GM12875 (cell line): ENCODE data around the gene DISC1.

Experiments
- H3K4me3 ChIP-seq: one replicate; pipeline ENCODE4 v1.5.1; 2011; ENCODE audit warnings: low read depth, low read length, control low read depth
- TF ChIP-seq, protein P1 (sequence below): IDR thresholded peaks from 2 replicates; pipeline ENCODE4 v1.5.1; 2011; ENCODE audit warnings: low read depth, mild to moderate bottlenecking, control low read depth, inconsistent platforms, low read length, moderate library complexity, borderline replicate concordance; ENCODE audit not compliant: insufficient read depth

Gene DISC1

DNA sequence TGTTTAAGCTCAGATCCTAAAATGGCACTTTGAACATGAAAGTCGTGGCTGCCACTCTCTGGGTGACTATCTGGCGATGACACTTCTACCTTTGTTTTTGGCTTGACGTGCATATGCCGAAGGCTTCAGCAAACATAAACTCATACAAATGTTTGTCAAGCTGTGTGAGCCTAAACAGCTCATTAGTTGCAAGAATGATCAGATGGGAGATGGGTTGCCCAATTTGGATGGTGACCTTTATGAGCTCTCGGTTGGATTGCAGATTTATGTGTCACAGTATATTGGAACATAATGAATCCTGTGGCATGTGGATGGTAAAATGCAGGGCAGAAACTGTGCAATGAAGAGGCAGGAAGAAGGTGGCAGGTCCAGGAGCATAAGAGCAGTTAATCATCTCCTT lies 229.3 kb downstream of the DISC1 start:
- no peak overlapping the region for H3K4me3 ChIP-seq
- TF ChIP-seq, protein P1, sequence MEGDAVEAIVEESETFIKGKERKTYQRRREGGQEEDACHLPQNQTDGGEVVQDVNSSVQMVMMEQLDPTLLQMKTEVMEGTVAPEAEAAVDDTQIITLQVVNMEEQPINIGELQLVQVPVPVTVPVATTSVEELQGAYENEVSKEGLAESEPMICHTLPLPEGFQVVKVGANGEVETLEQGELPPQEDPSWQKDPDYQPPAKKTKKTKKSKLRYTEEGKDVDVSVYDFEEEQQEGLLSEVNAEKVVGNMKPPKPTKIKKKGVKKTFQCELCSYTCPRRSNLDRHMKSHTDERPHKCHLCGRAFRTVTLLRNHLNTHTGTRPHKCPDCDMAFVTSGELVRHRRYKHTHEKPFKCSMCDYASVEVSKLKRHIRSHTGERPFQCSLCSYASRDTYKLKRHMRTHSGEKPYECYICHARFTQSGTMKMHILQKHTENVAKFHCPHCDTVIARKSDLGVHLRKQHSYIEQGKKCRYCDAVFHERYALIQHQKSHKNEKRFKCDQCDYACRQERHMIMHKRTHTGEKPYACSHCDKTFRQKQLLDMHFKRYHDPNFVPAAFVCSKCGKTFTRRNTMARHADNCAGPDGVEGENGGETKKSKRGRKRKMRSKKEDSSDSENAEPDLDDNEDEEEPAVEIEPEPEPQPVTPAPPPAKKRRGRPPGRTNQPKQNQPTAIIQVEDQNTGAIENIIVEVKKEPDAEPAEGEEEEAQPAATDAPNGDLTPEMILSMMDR: no peak

DNA sequence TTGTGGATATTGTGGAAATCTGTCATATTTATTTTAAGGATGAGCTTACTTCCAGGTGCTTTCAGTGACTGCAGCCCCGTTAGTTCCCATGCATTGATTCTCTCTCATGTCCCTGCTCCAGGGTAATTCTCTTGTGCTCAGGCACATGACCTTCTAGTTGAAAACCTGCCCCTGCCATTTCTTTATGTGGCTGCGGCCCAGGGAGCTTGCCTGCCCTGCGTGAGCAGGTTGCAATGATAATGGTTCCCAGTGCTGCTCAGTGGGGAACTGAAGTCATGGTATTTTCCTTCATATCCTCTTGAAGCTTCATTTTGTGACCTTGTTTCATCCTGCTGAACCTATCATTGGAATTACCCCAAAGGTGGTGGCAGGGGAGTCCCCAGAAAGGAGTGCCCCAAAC lies 229.8 kb downstream of the DISC1 start:
- TF ChIP-seq, protein P1: no peak
- no peak overlapping the region for H3K4me3 ChIP-seq

DNA sequence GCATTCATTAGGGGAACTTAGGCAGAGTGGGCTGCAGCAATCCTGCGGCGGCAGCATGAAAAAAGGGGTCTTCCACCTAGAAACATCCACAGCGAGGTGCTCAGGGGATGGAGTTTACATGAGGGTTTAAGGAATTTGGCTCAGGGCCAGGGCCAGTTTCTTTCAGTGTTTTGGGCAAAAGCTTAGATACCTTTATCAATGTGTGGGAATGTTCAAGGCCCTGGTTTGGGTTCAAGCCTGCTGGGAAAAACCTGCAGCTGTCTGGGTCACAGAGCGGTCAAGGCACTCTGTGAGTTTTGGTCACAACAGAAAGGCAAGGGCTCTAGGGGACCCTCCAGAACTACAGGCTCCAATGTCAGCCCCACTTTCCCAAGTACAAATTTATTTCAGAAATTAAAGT lies 230.3 kb downstream of the DISC1 start:
- no peak overlapping the region for H3K4me3 ChIP-seq
- TF ChIP-seq, protein P1: no peak

DNA sequence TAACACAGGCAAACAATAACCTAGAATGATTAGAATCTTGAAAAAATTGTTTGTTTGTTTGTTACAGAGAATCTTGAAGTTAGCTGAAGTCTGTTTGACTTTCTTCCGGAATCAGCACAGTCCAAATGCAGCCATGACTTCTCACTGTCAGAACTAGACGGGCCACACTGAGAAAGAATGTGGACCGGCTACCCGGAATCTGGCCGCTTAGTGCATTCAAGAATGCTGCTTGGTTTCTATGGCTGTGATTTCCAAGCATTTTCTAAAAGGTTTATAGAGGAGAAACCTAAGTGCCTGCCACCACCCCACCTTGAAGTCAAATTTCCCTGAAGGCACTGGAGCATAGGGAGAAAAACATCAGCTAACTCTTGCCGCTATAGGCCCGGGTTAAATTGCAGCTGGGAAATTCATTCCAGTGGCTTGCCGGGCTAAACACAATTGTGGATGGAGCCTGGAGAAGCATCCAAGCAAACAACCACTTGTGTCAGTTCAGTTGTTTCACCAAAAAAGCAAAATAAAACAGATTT lies 231.1 kb downstream of the DISC1 start:
- no peak overlapping the region for H3K4me3 ChIP-seq
- TF ChIP-seq, protein P1: no peak

DNA sequence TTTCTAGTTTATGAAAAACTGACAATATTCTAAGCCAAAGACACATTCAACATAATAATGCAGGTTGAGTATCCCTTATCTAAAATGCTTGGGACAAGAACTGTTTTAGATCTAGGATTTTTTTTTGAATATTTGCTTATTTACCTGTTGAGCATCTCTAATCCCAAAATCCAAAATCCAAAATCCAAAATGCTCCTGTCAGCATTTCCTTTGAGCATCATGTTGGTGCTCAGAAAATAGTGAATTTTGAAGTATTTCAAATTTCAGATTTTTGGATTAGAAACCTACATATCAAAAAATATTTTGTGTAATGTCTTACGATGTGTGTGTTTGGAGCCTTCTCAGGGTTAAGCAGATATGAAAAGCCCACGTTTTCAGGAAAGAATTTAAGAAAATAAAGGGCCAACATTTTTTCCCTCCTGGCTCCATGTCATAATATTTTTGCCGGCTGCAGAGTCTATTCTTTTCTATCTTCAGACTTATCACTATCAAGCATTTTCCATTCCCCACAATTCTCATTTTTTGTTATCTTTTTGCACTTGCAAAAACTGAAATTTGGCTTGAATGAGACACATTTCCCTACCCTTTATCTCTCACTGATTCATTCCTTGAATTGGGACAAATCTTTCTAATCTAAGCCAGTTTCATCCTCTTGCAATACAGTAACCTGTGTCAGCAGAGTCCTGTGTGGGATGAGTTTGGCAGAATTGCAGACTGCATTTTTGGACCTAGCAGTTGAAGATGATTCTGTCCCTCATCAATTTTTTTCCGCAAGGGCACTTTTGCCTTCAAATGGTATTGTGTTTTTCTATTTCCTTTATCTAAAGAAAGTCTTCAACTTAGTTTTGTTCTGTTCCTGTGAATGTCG lies 233.9 kb downstream of the DISC1 start:
- TF ChIP-seq, protein P1: no peak

DNA sequence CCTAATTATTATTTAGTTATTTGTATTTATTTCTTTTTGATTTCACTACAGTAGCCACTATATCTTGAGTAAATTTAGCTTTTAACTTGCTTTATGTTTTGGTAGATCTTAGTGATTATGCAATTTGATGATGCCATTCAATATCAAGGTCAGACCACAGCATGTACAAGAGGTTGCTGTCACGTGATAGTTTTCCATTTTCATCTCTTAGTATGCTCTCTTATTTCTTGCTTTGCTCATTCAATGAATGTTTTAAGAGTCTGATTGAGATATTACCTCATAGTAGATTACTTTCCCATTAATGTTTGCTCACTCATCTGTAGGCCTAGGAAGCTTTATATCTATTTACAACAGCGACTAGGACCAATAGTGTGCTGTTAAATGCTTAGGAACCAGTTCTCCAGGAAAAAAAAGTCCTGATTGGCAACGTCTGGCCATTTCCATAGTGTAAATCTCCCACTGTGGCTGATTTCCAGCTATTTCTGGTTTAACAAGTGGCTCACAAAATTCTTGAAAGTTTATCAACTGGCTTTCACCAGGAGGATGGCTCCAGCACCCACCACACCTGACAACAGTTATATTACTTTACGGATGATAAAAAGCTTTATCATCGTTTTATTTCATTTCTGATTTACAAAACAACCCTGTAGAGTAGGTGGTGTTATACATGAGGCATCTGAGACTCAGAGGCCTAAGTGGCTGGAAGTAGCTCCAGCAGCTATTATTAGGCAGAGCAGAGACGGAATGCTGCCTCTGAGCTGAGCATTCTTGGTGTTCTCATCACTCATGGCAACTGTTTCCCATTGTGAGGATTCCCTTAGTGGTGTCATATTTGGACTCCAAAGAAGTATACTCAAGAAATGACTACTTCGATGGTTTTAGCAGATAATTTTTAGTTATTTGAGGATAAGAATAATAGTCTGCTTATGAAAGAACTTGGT lies 235.2 kb downstream of the DISC1 start:
- TF ChIP-seq, protein P1: no peak

More for the DNA sequence above, 233.9 kb downstream of the DISC1 start:
- no peak overlapping the region for H3K4me3 ChIP-seq

DNA sequence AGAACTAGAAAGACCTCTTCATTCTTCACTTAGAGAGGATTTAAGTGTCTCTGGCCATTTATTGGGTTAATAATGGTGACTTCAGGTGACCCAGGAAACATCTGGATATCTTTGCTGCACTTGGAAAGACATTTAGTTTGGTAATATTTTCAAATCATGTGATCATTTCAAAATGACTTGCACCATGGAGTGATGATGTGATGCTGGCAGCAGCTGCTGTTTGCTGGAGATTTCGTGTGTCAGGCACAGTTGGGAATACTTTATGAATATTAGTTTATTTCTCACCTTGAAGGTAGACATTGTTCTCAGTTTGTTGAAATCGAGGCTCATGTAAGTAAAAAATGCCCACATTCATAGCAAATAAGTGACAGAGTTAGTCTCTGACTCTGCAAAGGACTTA lies 236.0 kb downstream of the DISC1 start:
- no peak overlapping the region for H3K4me3 ChIP-seq
- TF ChIP-seq, protein P1: no peak

More for the DNA sequence above, 235.2 kb downstream of the DISC1 start:
- H3K4me3 ChIP-seq: no peak overlapping the region
